WTC11 (cell line): ENCODE results near the gene CACNA2D3. TPM values are rescaled to one million over a fixed set of nuclear protein-coding genes. Genes with fewer than 3 reads are reported as not detected.

Source experiments
- CREB1 ChIP-seq: sonication (generic); formaldehyde crosslinking; IDR thresholded peaks from 2 replicates; pipeline ENCODE4 v1.8.0; 2023; ENCODE audit warnings: mild to moderate bottlenecking, missing genetic modification reagents
- ELF4 ChIP-seq: sonication (generic); formaldehyde crosslinking; IDR thresholded peaks from 2 replicates; pipeline ENCODE4 v1.8.1; 2022; ENCODE audit warnings: low read depth, mild to moderate bottlenecking, moderate library complexity, missing genetic modification reagents
- EMX1 ChIP-seq: fragments of 250-450 bp; sonication (Bioruptor Pico); IDR thresholded peaks from 2 replicates; pipeline ENCODE4 v1.8.0; 2021; ENCODE audit warnings: mild to moderate bottlenecking
- ETV6 ChIP-seq: sonication (generic); formaldehyde crosslinking; IDR thresholded peaks from 2 replicates; pipeline ENCODE4 v1.8.1; 2022; ENCODE audit warnings: mild to moderate bottlenecking, missing genetic modification reagents
- FOXJ3 ChIP-seq: sonication (generic); formaldehyde crosslinking; IDR thresholded peaks from 2 replicates; pipeline ENCODE4 v1.9.0; 2021; ENCODE audit warnings: missing genetic modification reagents, mild to moderate bottlenecking, borderline replicate concordance
- FOXK1 ChIP-seq: sonication (generic); formaldehyde crosslinking; IDR thresholded peaks from 2 replicates; pipeline ENCODE4 v1.8.0; 2022; ENCODE audit warnings: mild to moderate bottlenecking, moderate library complexity, missing genetic modification reagents
- IRF2 ChIP-seq: sonication (generic); formaldehyde crosslinking; IDR thresholded peaks from 2 replicates; pipeline ENCODE4 v1.8.0; 2022; ENCODE audit warnings: low read depth, missing genetic modification reagents, borderline replicate concordance
- JAZF1 ChIP-seq: fragments of 250-450 bp; sonication (Bioruptor Pico); IDR thresholded peaks from 2 replicates; pipeline ENCODE4 v1.9.0; 2021; ENCODE audit warnings: moderate library complexity, mild to moderate bottlenecking, inconsistent platforms
- JUN ChIP-seq: sonication (generic); formaldehyde crosslinking; IDR thresholded peaks from 2 replicates; pipeline ENCODE4 v1.8.0; 2023; ENCODE audit warnings: mild to moderate bottlenecking, missing genetic modification reagents
- NFATC4 ChIP-seq: fragments of 250-450 bp; sonication (Bioruptor Pico); IDR thresholded peaks from 2 replicates; pipeline ENCODE4 v1.9.0; 2021; ENCODE audit warnings: mild to moderate bottlenecking
- NR1H2 ChIP-seq: sonication (generic); formaldehyde crosslinking; IDR thresholded peaks from 2 replicates; pipeline ENCODE4 v1.9.0; 2021; ENCODE audit warnings: mild to moderate bottlenecking, moderate library complexity, missing genetic modification reagents
- RELA ChIP-seq: sonication (generic); formaldehyde crosslinking; IDR thresholded peaks from 2 replicates; pipeline ENCODE4 v1.8.1; 2022; ENCODE audit warnings: missing genetic modification reagents, mild to moderate bottlenecking, borderline replicate concordance
- SOX15 ChIP-seq: fragments of 250-450 bp; sonication (Bioruptor Pico); IDR thresholded peaks from 2 replicates; pipeline ENCODE4 v1.9.0; 2021; ENCODE audit warnings: mild to moderate bottlenecking
- TP53 ChIP-seq: sonication (generic); formaldehyde crosslinking; IDR thresholded peaks from 2 replicates; pipeline ENCODE4 v1.8.1; 2023; ENCODE audit warnings: mild to moderate bottlenecking, missing genetic modification reagents
- ZBTB21 ChIP-seq: sonication (generic); formaldehyde crosslinking; IDR thresholded peaks from 2 replicates; pipeline ENCODE4 v1.8.1; 2023; ENCODE audit warnings: mild to moderate bottlenecking, missing genetic modification reagents, borderline replicate concordance
- ZNF121 ChIP-seq: sonication (generic); formaldehyde crosslinking; IDR thresholded peaks from 2 replicates; pipeline ENCODE4 v1.8.0; 2023; ENCODE audit warnings: missing genetic modification reagents
- ZNF232 ChIP-seq: sonication (generic); formaldehyde crosslinking; IDR thresholded peaks from 2 replicates; pipeline ENCODE4 v1.8.0; 2022; ENCODE audit warnings: mild to moderate bottlenecking, missing genetic modification reagents
- ZNF396 ChIP-seq: fragments of 250-450 bp; sonication (Bioruptor Pico); IDR thresholded peaks from 2 replicates; pipeline ENCODE4 v1.8.0; 2021; ENCODE audit warnings: mild to moderate bottlenecking, moderate library complexity, borderline replicate concordance
- ZNF423 ChIP-seq: fragments of 250-450 bp; sonication (Bioruptor Pico); IDR thresholded peaks from 2 replicates; pipeline ENCODE4 v2.1.2; 2022; ENCODE audit warnings: mild to moderate bottlenecking, moderate library complexity
- total RNA-seq: library from RNA; stranded (reverse); gene quantifications from 3 replicates; pipeline ENCODE4 v1.2.3, GENCODE V29; 2021
- TF ChIP-seq, protein P1 (sequence below): sonication (generic); formaldehyde crosslinking; IDR thresholded peaks from 2 replicates; pipeline ENCODE4 v1.8.1; 2022; ENCODE audit warnings: mild to moderate bottlenecking, missing genetic modification reagents, moderate library complexity, borderline replicate concordance
- TF ChIP-seq, protein P2 (sequence below): sonication (generic); formaldehyde crosslinking; IDR thresholded peaks from 2 replicates; pipeline ENCODE4 v1.8.0; 2023; ENCODE audit warnings: missing genetic modification reagents, mild to moderate bottlenecking, borderline replicate concordance
- TF ChIP-seq, protein P3 (sequence below): sonication (generic); formaldehyde crosslinking; IDR thresholded peaks from 2 replicates; pipeline ENCODE4 v1.8.0; 2022; ENCODE audit warnings: missing genetic modification reagents
- TF ChIP-seq, protein P4 (sequence below): sonication (generic); formaldehyde crosslinking; IDR thresholded peaks from 2 replicates; pipeline ENCODE4 v1.8.0; 2023; ENCODE audit warnings: missing genetic modification reagents
- TF ChIP-seq, protein P5 (sequence below): fragments of 250-450 bp; sonication (Bioruptor Pico); IDR thresholded peaks from 2 replicates; pipeline ENCODE4 v1.9.0; 2021; ENCODE audit warnings: mild to moderate bottlenecking
- TF ChIP-seq, protein P6 (sequence below): sonication (generic); formaldehyde crosslinking; IDR thresholded peaks from 2 replicates; pipeline ENCODE4 v1.8.1; 2023; ENCODE audit warnings: mild to moderate bottlenecking, missing genetic modification reagents
- TF ChIP-seq, protein P7 (sequence below): sonication (generic); formaldehyde crosslinking; IDR thresholded peaks from 2 replicates; pipeline ENCODE4 v1.8.0; 2022; ENCODE audit warnings: mild to moderate bottlenecking, missing genetic modification reagents
- TF ChIP-seq, protein P8 (sequence below): sonication (generic); formaldehyde crosslinking; IDR thresholded peaks from 2 replicates; pipeline ENCODE4 v1.8.0; 2022; ENCODE audit warnings: mild to moderate bottlenecking, missing genetic modification reagents

The CACNA2D3 gene
- total RNA-seq, 1 experiment from 2014 or later: 5.0 TPM

DNA sequence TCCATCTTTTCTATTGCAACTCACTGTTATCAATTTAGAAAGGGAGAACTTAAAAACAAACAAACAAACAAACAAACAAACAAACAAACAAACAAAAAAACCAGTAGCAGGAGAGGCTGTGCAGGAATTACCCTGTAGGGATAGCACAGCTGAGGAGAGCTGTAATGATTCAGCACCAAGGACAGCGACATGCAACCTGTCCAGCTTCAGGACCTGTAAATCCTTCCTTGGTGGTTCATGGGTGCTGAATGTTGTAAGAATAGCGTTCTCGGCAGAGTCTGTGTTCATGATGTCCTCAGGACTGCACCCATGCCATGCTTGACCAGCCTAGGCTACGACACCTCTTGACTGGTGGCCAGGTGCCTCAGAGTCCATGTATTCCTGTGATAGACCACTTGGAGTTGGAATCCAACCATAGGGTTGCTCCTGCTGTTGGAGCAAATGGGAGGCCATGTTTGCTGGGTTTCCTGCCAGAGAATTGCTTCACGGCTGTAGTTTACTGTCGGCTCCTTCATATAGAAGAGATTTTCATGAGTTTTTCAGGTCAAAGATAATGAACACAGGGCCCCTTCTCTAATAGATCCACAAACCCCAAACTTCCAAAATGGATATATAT, 65.9 kb downstream of the CACNA2D3 start (continued):
- TF ChIP-seq CREB1 (CRISPR knock-in tag) (peak; percentile 37; the same call in 1 of the 2 replicates), ZNF232 (CRISPR knock-in tag) (peak; percentile 82; the same call in 1 of the 2 replicates), SOX15 (no peak), FOXK1 (CRISPR knock-in tag) (peak; percentile 73; the same call in 1 of the 2 replicates), JUN (peak; percentile 87), ETV6 (CRISPR knock-in tag) (0 out of 2 replicates have a peak, but pooled peaks have one; percentile 24), ZNF396 (CRISPR knock-in tag) (no peak), EMX1 (CRISPR knock-in tag) (no peak), JAZF1 (CRISPR knock-in tag) (no peak), FOXJ3 (CRISPR knock-in tag) (no peak), ZNF121 (CRISPR knock-in tag) (no peak), IRF2 (CRISPR knock-in tag) (no peak), NR1H2 (no peak), ZBTB21 (CRISPR knock-in tag) (no peak), NFATC4 (no peak), ZNF423 (no peak), TP53 (CRISPR knock-in tag) (no peak), ELF4 (CRISPR knock-in tag) (no peak), RELA (CRISPR knock-in tag) (no peak; the same call in 1 of the 2 replicates)
- TF ChIP-seq, protein P1, sequence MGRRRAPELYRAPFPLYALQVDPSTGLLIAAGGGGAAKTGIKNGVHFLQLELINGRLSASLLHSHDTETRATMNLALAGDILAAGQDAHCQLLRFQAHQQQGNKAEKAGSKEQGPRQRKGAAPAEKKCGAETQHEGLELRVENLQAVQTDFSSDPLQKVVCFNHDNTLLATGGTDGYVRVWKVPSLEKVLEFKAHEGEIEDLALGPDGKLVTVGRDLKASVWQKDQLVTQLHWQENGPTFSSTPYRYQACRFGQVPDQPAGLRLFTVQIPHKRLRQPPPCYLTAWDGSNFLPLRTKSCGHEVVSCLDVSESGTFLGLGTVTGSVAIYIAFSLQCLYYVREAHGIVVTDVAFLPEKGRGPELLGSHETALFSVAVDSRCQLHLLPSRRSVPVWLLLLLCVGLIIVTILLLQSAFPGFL (CRISPR knock-in tag): no peak
- TF ChIP-seq, protein P2, sequence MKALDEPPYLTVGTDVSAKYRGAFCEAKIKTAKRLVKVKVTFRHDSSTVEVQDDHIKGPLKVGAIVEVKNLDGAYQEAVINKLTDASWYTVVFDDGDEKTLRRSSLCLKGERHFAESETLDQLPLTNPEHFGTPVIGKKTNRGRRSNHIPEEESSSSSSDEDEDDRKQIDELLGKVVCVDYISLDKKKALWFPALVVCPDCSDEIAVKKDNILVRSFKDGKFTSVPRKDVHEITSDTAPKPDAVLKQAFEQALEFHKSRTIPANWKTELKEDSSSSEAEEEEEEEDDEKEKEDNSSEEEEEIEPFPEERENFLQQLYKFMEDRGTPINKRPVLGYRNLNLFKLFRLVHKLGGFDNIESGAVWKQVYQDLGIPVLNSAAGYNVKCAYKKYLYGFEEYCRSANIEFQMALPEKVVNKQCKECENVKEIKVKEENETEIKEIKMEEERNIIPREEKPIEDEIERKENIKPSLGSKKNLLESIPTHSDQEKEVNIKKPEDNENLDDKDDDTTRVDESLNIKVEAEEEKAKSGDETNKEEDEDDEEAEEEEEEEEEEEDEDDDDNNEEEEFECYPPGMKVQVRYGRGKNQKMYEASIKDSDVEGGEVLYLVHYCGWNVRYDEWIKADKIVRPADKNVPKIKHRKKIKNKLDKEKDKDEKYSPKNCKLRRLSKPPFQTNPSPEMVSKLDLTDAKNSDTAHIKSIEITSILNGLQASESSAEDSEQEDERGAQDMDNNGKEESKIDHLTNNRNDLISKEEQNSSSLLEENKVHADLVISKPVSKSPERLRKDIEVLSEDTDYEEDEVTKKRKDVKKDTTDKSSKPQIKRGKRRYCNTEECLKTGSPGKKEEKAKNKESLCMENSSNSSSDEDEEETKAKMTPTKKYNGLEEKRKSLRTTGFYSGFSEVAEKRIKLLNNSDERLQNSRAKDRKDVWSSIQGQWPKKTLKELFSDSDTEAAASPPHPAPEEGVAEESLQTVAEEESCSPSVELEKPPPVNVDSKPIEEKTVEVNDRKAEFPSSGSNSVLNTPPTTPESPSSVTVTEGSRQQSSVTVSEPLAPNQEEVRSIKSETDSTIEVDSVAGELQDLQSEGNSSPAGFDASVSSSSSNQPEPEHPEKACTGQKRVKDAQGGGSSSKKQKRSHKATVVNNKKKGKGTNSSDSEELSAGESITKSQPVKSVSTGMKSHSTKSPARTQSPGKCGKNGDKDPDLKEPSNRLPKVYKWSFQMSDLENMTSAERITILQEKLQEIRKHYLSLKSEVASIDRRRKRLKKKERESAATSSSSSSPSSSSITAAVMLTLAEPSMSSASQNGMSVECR: peak; percentile 55; the same call in 1 of the 2 replicates
- TF ChIP-seq, protein P3, sequence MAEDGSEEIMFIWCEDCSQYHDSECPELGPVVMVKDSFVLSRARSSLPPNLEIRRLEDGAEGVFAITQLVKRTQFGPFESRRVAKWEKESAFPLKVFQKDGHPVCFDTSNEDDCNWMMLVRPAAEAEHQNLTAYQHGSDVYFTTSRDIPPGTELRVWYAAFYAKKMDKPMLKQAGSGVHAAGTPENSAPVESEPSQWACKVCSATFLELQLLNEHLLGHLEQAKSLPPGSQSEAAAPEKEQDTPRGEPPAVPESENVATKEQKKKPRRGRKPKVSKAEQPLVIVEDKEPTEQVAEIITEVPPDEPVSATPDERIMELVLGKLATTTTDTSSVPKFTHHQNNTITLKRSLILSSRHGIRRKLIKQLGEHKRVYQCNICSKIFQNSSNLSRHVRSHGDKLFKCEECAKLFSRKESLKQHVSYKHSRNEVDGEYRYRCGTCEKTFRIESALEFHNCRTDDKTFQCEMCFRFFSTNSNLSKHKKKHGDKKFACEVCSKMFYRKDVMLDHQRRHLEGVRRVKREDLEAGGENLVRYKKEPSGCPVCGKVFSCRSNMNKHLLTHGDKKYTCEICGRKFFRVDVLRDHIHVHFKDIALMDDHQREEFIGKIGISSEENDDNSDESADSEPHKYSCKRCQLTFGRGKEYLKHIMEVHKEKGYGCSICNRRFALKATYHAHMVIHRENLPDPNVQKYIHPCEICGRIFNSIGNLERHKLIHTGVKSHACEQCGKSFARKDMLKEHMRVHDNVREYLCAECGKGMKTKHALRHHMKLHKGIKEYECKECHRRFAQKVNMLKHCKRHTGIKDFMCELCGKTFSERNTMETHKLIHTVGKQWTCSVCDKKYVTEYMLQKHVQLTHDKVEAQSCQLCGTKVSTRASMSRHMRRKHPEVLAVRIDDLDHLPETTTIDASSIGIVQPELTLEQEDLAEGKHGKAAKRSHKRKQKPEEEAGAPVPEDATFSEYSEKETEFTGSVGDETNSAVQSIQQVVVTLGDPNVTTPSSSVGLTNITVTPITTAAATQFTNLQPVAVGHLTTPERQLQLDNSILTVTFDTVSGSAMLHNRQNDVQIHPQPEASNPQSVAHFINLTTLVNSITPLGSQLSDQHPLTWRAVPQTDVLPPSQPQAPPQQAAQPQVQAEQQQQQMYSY (CRISPR knock-in tag): no peak
- TF ChIP-seq, protein P4, sequence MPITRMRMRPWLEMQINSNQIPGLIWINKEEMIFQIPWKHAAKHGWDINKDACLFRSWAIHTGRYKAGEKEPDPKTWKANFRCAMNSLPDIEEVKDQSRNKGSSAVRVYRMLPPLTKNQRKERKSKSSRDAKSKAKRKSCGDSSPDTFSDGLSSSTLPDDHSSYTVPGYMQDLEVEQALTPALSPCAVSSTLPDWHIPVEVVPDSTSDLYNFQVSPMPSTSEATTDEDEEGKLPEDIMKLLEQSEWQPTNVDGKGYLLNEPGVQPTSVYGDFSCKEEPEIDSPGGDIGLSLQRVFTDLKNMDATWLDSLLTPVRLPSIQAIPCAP (CRISPR knock-in tag): no peak
- TF ChIP-seq, protein P5, sequence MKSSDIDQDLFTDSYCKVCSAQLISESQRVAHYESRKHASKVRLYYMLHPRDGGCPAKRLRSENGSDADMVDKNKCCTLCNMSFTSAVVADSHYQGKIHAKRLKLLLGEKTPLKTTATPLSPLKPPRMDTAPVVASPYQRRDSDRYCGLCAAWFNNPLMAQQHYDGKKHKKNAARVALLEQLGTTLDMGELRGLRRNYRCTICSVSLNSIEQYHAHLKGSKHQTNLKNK (CRISPR knock-in tag): no peak
- TF ChIP-seq, protein P6, sequence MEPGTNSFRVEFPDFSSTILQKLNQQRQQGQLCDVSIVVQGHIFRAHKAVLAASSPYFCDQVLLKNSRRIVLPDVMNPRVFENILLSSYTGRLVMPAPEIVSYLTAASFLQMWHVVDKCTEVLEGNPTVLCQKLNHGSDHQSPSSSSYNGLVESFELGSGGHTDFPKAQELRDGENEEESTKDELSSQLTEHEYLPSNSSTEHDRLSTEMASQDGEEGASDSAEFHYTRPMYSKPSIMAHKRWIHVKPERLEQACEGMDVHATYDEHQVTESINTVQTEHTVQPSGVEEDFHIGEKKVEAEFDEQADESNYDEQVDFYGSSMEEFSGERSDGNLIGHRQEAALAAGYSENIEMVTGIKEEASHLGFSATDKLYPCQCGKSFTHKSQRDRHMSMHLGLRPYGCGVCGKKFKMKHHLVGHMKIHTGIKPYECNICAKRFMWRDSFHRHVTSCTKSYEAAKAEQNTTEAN (CRISPR knock-in tag): peak; percentile 42; the same call in 1 of the 2 replicates
- TF ChIP-seq, protein P7, sequence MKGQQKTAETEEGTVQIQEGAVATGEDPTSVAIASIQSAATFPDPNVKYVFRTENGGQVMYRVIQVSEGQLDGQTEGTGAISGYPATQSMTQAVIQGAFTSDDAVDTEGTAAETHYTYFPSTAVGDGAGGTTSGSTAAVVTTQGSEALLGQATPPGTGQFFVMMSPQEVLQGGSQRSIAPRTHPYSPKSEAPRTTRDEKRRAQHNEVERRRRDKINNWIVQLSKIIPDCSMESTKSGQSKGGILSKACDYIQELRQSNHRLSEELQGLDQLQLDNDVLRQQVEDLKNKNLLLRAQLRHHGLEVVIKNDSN (CRISPR knock-in tag): peak; percentile 51; the same call in 1 of the 2 replicates
- TF ChIP-seq, protein P8, sequence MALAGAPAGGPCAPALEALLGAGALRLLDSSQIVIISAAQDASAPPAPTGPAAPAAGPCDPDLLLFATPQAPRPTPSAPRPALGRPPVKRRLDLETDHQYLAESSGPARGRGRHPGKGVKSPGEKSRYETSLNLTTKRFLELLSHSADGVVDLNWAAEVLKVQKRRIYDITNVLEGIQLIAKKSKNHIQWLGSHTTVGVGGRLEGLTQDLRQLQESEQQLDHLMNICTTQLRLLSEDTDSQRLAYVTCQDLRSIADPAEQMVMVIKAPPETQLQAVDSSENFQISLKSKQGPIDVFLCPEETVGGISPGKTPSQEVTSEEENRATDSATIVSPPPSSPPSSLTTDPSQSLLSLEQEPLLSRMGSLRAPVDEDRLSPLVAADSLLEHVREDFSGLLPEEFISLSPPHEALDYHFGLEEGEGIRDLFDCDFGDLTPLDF (CRISPR knock-in tag): no peak
